GM18517 (cell line): ENCODE data around the gene PRSS58.

Experiments
- ATAC-seq: cut with Tn5 transposase; IDR thresholded peaks from one replicate; pipeline ENCODE4 v1.9.1; 2021; ENCODE audit warnings: mild to moderate bottlenecking, moderate library complexity; ENCODE audit not compliant: unreplicated experiment

PRSS58 gene, protein sequence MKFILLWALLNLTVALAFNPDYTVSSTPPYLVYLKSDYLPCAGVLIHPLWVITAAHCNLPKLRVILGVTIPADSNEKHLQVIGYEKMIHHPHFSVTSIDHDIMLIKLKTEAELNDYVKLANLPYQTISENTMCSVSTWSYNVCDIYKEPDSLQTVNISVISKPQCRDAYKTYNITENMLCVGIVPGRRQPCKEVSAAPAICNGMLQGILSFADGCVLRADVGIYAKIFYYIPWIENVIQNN

DNA sequence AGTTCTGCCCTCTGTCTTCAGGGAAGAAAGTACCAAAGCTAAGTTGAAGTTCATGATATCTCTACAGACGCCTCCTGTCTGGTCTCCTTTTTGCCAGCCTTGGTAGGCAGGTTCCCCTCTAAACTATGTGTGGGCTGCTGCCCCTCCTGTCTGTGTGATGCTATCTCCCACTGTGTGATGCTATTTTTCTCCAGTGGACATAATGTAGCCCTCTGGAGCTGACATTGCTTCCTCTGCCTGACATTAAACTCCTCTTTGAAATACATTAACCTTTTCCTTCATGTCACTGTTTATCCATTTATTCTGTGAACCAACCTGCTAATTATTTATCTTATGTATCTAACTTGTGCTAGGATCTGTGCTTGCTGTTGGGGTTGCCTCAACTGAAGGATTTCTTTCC, at the start of gene PRSS58:
PRSS58 (minus strand) TSS at position 101 of the 400 bp plus-strand sequence. CDS start 351 bp downstream, outside the sequence.
- ATAC-seq: no peak

DNA sequence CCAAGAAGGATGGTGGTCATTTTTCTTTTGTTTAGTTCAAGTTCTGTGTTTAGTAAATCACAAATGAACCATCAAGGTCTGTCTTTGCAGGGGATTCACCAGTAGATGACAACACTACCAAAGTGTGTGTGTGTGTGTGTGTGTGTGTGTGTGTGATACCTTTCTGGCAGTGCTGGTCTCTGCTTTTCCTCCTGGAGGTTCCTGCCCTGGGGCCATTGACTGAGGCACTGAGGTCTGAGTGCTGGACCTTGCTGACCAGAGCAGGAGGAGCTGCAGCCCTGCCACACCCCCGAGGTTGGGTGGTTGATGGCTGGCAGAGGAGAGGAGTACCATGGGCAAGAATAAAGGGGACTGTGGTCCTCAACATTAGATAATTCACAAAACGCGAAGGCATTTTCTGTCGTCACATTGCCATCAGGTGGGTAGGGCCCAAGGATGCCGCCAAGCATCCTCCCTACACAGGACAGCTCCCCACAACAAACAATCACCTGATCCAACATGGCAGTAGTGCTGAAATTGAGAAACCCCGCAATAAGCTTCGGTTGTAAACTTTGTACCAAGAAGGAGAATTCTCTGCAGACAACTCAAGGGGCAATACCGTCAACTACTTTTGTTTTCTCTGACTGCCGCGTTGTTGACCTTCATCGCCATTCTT, 49.5 kb upstream of the PRSS58 start:
- ATAC-seq: no peak

DNA sequence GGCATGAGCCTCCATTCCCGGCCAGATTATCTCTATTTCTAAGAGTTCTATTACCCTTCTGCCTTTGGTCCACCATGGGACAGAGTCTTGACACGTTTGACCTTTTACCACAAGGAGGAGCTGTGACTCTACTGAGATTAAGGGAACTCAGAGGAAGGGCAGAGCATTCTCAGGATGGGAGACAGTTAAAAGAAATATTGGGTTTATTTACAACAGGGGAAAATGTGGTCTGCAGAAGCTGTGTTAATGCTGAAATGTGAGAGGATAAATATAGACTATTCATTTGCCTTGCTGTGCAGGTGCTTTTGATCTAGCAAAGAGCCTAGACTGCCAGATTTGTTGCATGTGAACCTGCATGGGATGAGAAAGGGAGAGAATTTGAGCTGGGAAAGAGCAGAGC, 45.8 kb upstream of the PRSS58 start:
- ATAC-seq: no peak

DNA sequence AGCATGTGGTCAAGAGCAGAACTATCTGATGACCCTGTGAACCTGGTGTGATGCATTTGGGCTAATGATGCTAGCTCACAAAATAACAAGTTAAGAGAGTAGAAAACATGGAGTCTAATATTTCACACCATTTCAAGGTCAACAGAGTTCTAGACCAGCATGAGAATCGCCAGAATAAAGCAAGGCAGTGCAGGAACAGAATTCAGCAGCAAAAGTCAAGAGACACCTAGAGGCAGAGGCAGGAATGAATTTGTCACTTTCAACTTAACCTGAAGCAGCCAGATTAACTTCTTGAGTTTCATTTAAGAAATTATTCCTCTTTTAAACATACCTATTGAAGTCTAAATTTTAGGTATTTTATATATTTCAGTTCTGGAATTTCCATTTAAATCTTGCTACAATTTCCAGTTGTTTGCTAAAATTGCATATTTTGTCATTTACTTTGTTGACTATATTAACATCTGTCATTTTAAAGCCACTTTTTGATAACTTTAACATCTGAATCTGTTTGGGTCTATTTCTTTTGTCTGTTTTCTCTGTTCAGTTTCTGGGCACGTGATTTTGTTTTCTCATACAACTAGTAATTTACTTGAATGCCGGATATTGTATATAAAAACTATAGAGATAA, 44.2 kb upstream of the PRSS58 start:
- ATAC-seq: no peak

DNA sequence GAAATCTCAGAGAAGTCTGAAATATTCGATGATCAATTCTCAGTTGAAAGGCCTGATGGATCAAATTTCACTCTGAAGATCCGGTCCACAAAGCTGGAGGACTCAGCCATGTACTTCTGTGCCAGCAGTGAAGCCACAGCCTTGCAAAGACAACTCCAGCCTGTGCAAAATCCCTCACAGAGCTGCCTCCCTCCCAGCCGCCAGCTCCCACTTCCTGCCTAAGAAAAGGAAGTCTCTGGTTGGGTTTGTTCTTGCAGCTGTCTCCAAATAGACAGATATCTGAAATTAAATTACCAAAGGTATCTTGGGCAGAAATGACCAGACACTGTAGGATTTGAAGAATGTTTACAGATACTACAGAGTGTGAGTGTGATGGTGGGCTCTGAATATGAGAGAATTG, 43.4 kb upstream of the PRSS58 start:
- ATAC-seq: no peak

DNA sequence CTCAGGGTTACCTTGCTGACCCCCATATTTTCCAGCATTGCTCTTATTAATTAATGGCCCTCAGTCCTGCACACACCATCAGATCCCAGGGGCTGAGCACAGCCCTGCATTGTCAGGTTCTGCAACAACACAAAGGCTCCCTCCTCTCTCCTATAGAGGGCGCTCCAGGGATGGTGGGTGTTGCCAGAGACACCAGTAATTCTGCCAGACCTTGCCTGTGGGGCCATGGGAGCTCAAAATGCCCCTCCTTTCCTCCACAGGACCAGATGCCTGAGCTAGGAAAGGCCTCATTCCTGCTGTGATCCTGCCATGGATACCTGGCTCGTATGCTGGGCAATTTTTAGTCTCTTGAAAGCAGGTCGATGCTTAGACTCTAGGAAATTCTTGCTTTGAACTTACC, 42.8 kb upstream of the PRSS58 start:
- ATAC-seq: no peak

DNA sequence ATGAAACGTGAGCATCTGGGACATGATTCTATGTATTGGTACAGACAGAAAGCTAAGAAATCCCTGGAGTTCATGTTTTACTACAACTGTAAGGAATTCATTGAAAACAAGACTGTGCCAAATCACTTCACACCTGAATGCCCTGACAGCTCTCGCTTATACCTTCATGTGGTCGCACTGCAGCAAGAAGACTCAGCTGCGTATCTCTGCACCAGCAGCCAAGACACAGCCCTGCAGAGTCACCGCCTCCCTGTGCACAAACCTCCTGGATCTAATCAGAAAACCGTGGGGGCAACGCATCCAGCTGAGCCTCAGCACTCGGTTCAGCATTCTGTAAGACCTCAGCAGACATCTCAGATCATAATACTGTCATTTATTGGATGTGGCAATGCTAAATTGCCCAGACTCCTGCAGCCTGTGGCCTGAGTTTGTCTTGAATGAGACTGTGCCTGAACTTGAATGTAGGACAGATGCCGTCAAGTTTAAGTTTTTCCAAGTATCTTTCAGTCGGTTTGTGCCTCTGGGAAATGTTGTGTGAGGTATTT, 41.5 kb upstream of the PRSS58 start:
- no peak for ATAC-seq

DNA sequence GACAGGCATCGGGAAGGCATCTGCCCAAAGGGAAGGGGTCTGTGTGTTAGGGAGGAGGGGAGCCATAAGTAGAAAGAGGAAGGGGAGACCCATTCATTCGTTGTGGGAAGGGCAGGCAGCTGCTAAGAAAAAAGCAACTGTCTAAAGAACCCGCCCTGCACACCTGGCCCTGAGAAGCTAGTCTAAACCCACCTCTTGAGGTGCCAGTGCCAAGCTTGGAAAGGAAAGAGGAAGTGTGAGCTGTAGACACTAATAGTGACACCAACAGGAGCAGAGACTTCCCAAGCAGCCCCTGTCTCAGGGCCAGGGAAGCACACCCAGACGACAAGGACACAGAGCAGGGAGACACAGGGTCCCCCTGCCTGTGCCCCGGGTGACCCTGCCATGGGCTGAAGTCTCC, 40.8 kb upstream of the PRSS58 start:
- ATAC-seq: no peak

DNA sequence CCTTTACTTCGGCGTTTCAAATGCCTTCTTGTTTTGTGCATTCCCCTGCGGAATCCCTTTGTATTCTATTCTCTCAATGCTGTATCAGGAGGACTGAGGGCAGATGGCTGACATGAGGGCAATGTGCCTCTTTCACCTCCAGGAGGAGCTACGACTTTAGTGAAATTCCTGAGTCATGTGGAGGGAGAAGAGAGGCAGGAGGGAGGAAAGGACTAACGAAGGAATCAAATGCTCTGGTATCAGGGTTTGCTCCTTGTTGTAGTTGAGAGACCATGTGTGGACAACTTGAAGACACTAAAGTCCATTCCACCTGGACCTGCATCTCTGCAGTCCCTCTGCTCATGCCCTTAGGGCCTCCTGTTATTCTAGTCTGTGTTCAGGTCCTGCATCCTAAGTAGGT, 40.2 kb upstream of the PRSS58 start:
- ATAC-seq: no peak

DNA sequence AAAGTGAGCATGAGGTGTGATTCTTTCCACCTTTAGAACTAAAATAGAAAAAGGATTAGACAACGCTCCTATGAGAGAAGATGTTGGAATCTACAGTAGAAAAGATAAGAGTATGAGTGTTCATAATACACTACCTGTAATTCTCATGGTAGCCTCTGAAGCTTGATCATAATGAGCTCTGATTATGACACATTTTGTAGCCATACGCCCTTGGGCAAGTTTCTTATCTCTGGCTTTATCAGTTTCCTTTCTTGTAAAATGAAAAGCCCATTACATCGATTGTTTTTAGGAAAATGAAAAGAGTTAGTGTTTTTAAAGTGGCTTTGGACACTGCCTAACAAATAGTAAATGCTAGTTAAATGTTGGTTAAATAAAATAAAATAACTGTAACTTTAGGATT, 22.4 kb upstream of the PRSS58 start:
- no peak for ATAC-seq

DNA sequence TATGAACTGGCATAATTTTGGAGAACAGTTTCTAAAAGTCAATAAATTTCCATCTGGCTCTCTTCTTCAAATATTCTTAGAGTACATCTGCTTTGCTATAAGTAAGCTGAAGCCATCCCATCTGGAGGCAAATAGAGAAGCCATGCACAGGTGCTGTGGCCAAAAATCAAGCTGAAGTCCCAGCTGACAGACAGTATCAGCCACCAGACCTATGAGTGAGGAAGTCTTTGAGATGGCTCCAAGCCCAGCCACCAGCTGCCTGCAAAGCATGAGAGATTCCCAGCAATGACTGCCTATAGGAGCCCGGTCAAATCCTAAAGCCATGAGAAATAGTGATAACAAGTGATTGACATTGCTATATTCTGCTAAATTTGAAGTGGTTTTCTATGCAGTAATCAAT, 21.7 kb upstream of the PRSS58 start:
- ATAC-seq: no peak

DNA sequence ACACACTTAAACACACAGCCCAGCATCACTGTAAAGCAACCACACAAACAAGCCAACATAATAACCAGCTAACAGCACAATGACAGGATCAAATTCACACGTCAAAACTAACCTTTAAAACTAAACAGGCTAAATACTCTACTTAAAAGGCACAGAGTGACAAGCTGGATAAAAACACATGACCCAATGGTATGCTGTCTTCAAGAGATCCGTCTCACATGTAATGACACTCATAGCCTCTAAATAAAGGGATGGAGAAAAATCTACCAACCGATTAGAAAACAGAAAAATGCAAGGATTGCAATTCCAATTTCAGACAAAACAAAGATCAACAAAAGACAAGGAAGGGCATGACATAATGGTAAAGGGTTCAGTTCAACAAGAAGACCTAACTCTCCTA, 17.2 kb upstream of the PRSS58 start:
- no peak for ATAC-seq

DNA sequence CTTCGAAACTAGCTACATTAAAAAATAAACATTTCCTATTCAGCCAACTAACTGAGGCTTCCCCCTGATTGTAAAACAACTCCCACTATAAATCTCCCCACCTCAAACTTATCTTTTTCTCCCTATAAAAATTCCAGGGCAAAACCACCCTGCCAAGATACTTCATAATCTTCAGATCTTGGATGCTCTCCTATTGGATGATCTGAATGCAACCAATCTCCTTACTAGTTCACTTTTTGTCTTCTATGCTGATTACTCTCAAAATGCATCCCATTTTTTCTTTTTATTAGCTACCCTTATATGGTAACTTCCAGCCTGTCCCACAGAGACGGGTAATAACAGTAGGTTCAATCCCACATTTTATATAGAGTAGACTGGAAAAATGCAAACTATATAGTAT, 15.0 kb upstream of the PRSS58 start:
- no peak for ATAC-seq

DNA sequence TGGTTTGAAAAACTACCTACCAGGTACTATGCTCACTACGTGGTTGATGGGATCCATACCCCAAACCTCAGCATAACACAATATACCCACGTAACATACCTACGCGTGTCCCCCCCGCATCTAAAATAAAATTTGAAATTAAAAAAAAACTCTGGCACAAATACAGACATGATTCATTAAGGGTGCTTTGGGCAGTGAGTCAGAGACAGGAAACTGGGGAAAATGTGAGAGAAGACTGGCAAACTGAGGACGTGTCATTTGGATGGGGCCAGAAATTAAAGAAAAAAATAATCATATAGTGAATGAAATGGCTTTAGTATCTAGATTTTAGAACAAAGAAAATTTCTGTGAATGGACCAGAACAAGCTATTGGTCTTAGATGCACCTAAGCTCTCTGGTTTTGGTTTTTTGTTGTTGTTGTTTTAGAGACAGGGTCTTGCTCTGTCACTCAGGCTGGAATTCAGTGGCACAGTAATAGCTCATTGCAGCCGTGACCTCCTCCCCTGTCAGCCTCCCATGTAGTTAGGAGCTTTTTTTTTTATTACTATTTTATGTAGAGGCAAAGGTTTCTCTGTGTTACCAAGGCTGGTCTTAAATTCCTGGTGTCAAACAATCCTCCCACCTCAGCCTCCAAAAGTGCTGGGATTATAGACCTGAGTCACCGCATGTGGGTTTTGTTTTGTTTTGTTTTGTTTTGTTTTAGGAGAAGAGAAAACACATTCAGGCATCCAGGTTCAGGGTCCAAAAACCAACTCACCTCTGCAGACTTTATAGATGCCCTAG, 5.9 kb upstream of the PRSS58 start:
- ATAC-seq: no peak

DNA sequence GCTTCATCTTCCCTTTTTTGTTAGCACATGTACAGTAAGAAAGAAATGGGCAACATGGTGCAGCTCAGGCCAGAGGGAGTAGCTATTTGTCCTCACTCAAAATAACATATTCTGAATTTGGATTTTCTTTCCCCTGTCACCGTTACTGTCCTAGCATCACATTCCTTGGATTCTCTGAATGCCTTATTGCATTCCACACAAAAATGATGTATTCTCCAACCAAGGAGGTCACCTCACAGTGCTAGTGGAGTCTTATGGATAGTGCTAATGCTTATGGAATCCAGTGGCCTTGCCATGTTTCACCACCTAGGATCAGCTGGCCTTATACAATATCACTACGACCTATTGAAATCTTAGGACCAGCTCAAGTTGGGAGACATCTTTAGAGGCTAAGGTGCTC, 7.2 kb downstream of the PRSS58 start:
- no peak for ATAC-seq

DNA sequence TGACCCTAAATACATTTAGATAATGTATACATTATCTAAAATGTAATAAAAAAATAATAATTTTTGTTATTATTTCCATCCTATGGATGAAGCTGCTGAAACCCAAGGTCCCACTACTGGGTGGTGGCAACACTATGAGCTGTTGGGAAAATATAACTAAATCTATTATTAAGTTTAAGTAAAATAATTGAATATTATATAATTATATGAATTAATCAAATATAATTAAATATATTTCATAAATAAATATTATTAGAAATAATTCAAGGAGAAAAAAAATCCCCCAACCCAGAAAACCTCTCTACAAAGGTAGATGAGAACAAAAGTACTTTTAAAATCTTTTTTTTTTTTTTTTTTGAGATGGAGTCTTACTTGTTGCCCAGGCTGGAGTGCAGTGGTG, 7.9 kb downstream of the PRSS58 start:
- ATAC-seq: no peak

DNA sequence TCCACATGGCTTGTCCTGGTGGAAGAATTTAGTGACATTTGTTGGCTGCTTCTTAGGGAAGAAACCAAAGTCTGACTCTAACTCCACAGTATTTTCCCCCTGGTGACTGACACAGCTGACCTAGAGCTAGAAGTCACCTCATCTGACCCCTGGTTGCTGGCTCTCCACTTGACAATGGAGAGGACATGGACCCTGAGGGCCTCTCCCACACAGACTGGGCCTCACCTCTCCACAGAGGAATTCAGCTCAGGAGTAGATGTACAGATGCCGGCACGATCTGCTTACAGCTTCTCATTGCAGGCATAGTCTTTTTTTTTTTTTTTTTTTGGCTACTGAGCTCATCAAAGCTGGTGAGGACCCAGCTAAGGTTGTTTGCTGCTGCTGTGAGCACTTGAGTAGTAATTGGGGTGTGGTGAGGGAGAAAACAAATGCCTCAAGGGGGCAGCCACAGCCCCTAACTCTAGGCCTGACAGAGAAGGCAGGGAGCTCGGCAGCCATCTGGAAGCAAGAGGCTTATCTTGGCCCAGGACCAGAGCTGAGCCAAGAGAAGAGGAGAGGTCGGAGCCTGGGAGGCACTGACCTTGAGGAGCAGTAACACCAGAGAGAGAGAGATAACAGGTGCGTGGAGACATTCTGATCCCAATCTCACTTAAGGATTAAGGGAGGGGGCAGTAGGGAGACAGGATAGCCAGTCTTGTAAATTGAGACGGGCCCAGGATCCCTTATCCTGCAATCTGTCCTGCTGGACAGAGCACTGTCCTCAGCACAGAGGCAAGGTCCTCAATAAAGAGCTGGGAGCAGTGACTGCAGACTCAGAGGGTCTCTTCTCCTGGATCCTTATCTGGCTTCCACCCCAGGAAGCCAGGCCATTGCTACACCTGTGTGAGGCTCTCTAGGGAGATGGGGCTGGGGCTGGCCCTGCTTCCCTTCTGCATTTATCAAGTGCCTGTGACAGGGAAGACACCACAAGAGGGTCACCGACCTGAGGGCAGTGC, 9.4 kb downstream of the PRSS58 start:
- ATAC-seq: no peak

DNA sequence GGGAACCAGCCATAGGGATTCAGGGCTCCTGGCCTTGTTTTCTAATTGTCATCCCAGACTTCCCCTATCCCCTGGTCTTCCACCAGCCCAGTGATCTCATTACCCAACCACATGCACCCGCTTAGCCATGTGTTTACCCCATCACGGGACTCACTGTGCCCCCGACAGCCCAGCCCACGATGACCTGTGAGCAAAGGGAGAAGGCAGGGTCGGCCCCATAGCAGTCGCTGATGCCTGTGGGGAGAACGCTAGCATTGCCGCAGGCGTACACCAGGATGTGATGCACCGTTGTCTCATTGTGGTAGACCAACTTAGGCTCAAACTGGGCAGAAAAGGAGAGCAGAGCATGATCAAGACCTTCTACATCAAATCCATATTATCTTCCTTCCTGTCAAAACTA, 14.0 kb downstream of the PRSS58 start:
- ATAC-seq: no peak

DNA sequence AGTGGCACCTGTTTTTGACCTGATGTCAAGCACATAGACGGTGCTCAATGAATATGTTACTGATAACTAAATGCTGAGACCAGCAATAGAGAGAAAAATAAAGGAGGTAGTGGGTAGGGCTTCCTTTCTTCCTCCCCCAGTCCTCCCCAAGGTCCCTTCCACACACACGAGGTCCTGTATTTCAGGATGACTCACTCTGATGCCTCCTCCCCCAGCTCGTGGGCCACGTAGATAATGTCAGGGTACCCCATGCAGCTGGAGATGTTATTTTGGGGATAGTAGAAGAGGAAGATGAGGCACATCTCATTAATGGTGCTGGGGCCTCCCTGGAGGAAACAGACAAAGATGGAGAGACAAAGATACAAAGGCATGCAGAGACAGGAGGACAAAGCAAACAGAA, 17.3 kb downstream of the PRSS58 start:
- no peak for ATAC-seq

DNA sequence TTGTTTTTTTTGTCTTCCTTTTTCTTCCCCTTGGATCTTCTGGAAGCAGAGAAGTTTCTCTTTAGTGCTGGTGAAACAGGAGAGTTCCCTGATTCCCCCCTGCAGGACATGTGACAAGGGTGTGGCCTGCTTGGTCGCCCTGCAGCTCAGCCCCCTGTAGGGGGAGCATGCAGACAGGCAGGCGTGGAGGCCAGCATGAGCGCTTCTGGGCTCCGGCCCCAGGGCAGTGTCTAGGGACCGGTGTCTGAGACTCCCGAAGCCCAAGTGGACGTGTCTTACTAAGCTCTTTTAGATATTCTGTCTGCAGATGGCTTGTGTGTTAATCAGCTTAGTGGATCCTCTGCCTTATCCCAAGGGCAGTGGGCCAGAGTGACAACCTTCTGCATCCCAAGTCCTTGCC, 26.1 kb downstream of the PRSS58 start:
- ATAC-seq: no peak
